K562 (cell line): ENCODE measurements around the gene GINS3. TPM values are rescaled to one million over a fixed set of nuclear protein-coding genes. Genes with fewer than 3 reads are reported as not detected.
"Not testable (repeated sequence)": the region's sequence is repeated elsewhere in the genome, so short reads cannot be mapped to it uniquely, and the experiment has no call there.

Source experiments
- ATAC-seq: fragments of 200-7000 bp; cut with Tn5 transposase; 3 replicates; pipeline ENCODE4 v1.9.1; 2020; ENCODE audit warnings: moderate library complexity
- BruUV-seq: library from RNA; stranded (reverse); fragments of 400-500 nt; replicated peaks from 2 replicates; lab custom pipeline; 2021; lab: Mats Ljungman, UMichigan
- CTCF ChIA-PET: fragments of 300-600 bp; formaldehyde crosslinking; extraction: SDS; loops from one replicate; lab custom pipeline; 2021; ENCODE audit warnings: low intra/inter-chr PET ratio; lab: Yijun Ruan, JAX
- POLR2A ChIA-PET: fragments of 300-600, 350-650 bp; sonication (Branson Sonifier 250); formaldehyde crosslinking; extraction: SDS; loops from one replicate; lab custom pipeline; 2021; ENCODE audit warnings: antibody characterized with exemption, inconsistent platforms; lab: Yijun Ruan, JAX
- DNase-seq, 4 experiments: peaks; one replicate each; pipeline versions ENCODE4 v3.0.0 to v3.0.0-alpha.2; 2011 to 2018; ENCODE audit warnings: low spot score in 3 of 4, mixed read lengths in 3 of 4; ENCODE audit errors: extremely low read depth in 1 of 4
- FAIRE-seq: peaks from 2 replicates; lab custom pipeline; 2011; peaks lifted over from hg19 to GRCh38; lab: Jason Lieb, UNC
- H2AFZ ChIP-seq: 2 replicates; pipeline ENCODE4 v1.6.0; 2011; ENCODE audit warnings: low read depth, low read length, control low read depth, inconsistent platforms
- H3K27ac ChIP-seq: fragments of 200-600 bp; 3 replicates; pipeline ENCODE4 v1.8.0; 2011; ENCODE audit warnings: low read depth, mild to moderate bottlenecking, control low read depth, inconsistent platforms, low read length, moderate library complexity, mixed read lengths; ENCODE audit errors: extremely low read depth
- H3K27me3 ChIP-seq, 2 experiments: fragments of 300-600 bp in 1 of 2; 2 replicates in 1 of 2; 3 replicates in 1 of 2; pipeline versions ENCODE4 v1.6.0 to v1.8.0; 2011; ENCODE audit warnings: inconsistent platforms in 2 of 2, low read length in 2 of 2, mild to moderate bottlenecking in 1 of 2, mixed read lengths in 1 of 2, moderate library complexity in 1 of 2; ENCODE audit not compliant: control insufficient read depth in 2 of 2, insufficient read depth in 2 of 2
- H3K36me3 ChIP-seq: fragments of 300-600 bp; 3 replicates; pipeline ENCODE4 v1.8.0; 2011; ENCODE audit warnings: mild to moderate bottlenecking, low read length, inconsistent platforms; ENCODE audit not compliant: control insufficient read depth, insufficient read depth
- H3K4me1 ChIP-seq, 2 experiments: fragments of 200-600 bp in 1 of 2; replicated peaks in 1 of 2; 2 replicates in 1 of 2; 3 replicates in 1 of 2; pipeline versions ENCODE4 v1.5.1 to v1.8.0; 2011; ENCODE audit warnings: inconsistent platforms in 2 of 2, low read length in 2 of 2, mild to moderate bottlenecking in 1 of 2, mixed read lengths in 1 of 2, moderate library complexity in 1 of 2; ENCODE audit not compliant: control insufficient read depth in 2 of 2, insufficient read depth in 2 of 2
- H3K4me2 ChIP-seq: 2 replicates; pipeline ENCODE4 v1.6.1; 2011; ENCODE audit warnings: low read length, control low read depth, inconsistent platforms, mixed read lengths; ENCODE audit not compliant: insufficient read depth
- H3K4me3 ChIP-seq: fragments of 200-600 bp; sonication (generic), shearing (Covaris generic); 2 replicates; pipeline ENCODE4 v1.5.1; 2016; ENCODE audit warnings: control low read depth, inconsistent platforms
- H3K79me2 ChIP-seq: fragments of 200-600 bp; 3 replicates; pipeline ENCODE4 v1.8.0; 2011; ENCODE audit warnings: low read length, inconsistent platforms; ENCODE audit not compliant: control insufficient read depth, insufficient read depth
- H3K9ac ChIP-seq, 2 experiments: 2 replicates each; pipeline versions ENCODE4 v1.6.0 to v1.6.1; 2011; ENCODE audit warnings: low read depth in 2 of 2, low read length in 2 of 2, control low read depth in 1 of 2, inconsistent platforms in 1 of 2, mild to moderate bottlenecking in 1 of 2, mixed read lengths in 1 of 2; ENCODE audit not compliant: insufficient read depth in 1 of 2
- H3K9me1 ChIP-seq: one replicate; pipeline ENCODE4 v1.6.0; 2011; ENCODE audit warnings: inconsistent platforms, mild to moderate bottlenecking, low read length, moderate library complexity; ENCODE audit not compliant: control insufficient read depth, insufficient read depth
- H3K9me3 ChIP-seq: replicated peaks from 2 replicates; pipeline ENCODE4 v1.5.1; 2011; ENCODE audit warnings: low read depth, low read length, inconsistent platforms; ENCODE audit not compliant: control insufficient read depth, insufficient read depth
- H4K20me1 ChIP-seq: replicated peaks from 2 replicates; pipeline ENCODE4 v1.6.1; 2011; ENCODE audit warnings: low read length, inconsistent platforms, mixed read lengths; ENCODE audit not compliant: control insufficient read depth, insufficient read depth
- CCNT2 ChIP-seq: IDR thresholded peaks from 2 replicates; pipeline ENCODE4 v1.6.1; 2011; ENCODE audit warnings: borderline replicate concordance, low read depth, mild to moderate bottlenecking, moderate library complexity, mixed read lengths, low read length; ENCODE audit not compliant: insufficient read length; ENCODE audit errors: extremely low read depth
- NCOA4 ChIP-seq: fragments of 450-650 bp; IDR thresholded peaks from 2 replicates; pipeline ENCODE4 v1.6.1; 2018; ENCODE audit warnings: mild to moderate bottlenecking; ENCODE audit not compliant: partially characterized antibody
- NR2F6 ChIP-seq: fragments of 450-650 bp; formaldehyde crosslinking; IDR thresholded peaks from 2 replicates; pipeline ENCODE4 v1.4.0; 2020; ENCODE audit warnings: mild to moderate bottlenecking
- RCOR1 ChIP-seq, 2 experiments: IDR thresholded peaks; 2 replicates each; pipeline ENCODE4 v1.6.1; 2012; ENCODE audit warnings: low read depth in 2 of 2, low read length in 2 of 2, borderline replicate concordance in 1 of 2, improper control_type of control experiment in 1 of 2
- TCF3 ChIP-seq: sonication (generic); formaldehyde crosslinking; IDR thresholded peaks from 2 replicates; pipeline ENCODE4 v1.4.0; 2020; ENCODE audit warnings: mild to moderate bottlenecking, missing genetic modification reagents
- TEAD4 ChIP-seq, 2 experiments: sonication (generic) in 1 of 2; formaldehyde crosslinking in 1 of 2; IDR thresholded peaks; 2 replicates each; pipeline versions ENCODE4 v1.6.1 to v1.8.0; 2012 to 2022; ENCODE audit warnings: borderline replicate concordance in 1 of 2, inconsistent platforms in 1 of 2, low read length in 1 of 2, mild to moderate bottlenecking in 1 of 2, missing genetic modification reagents in 1 of 2
- ZKSCAN8 ChIP-seq: fragments of 200-800 bp; sonication (Bioruptor generic); IDR thresholded peaks from 2 replicates; pipeline ENCODE4 v1.6.1; 2016; ENCODE audit warnings: missing genetic modification characterization, missing compliant biosample characterization
- WGBS: fragments of 100-300 bp; shearing (Covaris generic); methylation state at CpG from one replicate; pipeline ENCODE4 v1.1.6; 2016; ENCODE audit warnings: low coverage, mixed read lengths; ENCODE audit not compliant: insufficient coverage; ENCODE audit errors: missing lambda C conversion rate; 5-methylcytosine and 5-hydroxymethylcytosine counted together
- in situ Hi-C: fragments of 300-500 bp; cut with MboI; formaldehyde crosslinking; loops from 4 replicates; pipeline ENCODE4 v1.15.0; 2018; ENCODE audit warnings: inconsistent platforms, mixed read lengths
- intact Hi-C: fragments of 100-400 bp; cut with micrococcal nuclease; formaldehyde crosslinking; loops from 2 replicates; pipeline ENCODE4 v1.14.2; 2022
- polyA plus RNA-seq, 8 experiments: library from polyadenylated mRNA; depleted of rRNA in 4 of 8; stranded (reverse) in 5 of 8; unstranded in 3 of 8; fragments of >200 nt; fragmentation: Nextera tagmentation in 2 of 8; fragmentation: Illumina TruSeq in 1 of 8; extraction: Ambion mirVana in 2 of 8; extraction: Trizol in 1 of 8; gene quantifications; 2 replicates each; pipeline versions ENCODE4 v1.2.1 to v1.2.3, GENCODE V29; 2011 to 2014; ENCODE audit warnings: inconsistent platforms in 1 of 8, missing spikeins in 1 of 8
- total RNA-seq, 7 experiments: library from RNA; depleted of rRNA in 6 of 7; stranded (reverse); fragments of >200 nt in 6 of 7; fragmentation: Illumina TruSeq in 2 of 7; extraction: Trizol in 2 of 7; gene quantifications; 2 replicates each; pipeline versions ENCODE4 v1.2.1 to v1.2.3, GENCODE V29; 2011 to 2021; ENCODE audit warnings: low replicate concordance in 1 of 7
- TF ChIP-seq, protein P1 (sequence below): fragments of 450-650 bp; IDR thresholded peaks from 2 replicates; pipeline ENCODE4 v1.6.1; 2018; ENCODE audit not compliant: partially characterized antibody
- TF ChIP-seq, protein P2 (sequence below): IDR thresholded peaks from 2 replicates; pipeline ENCODE4 v1.6.1; 2016; ENCODE audit warnings: missing genetic modification characterization, missing compliant biosample characterization
- TF ChIP-seq, protein P3 (sequence below): sonication (generic); formaldehyde crosslinking; IDR thresholded peaks from 2 replicates; pipeline ENCODE4 v1.8.0; 2022; ENCODE audit warnings: missing genetic modification reagents, mild to moderate bottlenecking, borderline replicate concordance

GINS3 gene
- total and polyA plus RNA-seq, 9 of the 15 experiments (the other 6 are each of a cell fraction or from before 2014, with no cell fraction given) = 17.8 to 31.9 (median 25.4) TPM

DNA sequence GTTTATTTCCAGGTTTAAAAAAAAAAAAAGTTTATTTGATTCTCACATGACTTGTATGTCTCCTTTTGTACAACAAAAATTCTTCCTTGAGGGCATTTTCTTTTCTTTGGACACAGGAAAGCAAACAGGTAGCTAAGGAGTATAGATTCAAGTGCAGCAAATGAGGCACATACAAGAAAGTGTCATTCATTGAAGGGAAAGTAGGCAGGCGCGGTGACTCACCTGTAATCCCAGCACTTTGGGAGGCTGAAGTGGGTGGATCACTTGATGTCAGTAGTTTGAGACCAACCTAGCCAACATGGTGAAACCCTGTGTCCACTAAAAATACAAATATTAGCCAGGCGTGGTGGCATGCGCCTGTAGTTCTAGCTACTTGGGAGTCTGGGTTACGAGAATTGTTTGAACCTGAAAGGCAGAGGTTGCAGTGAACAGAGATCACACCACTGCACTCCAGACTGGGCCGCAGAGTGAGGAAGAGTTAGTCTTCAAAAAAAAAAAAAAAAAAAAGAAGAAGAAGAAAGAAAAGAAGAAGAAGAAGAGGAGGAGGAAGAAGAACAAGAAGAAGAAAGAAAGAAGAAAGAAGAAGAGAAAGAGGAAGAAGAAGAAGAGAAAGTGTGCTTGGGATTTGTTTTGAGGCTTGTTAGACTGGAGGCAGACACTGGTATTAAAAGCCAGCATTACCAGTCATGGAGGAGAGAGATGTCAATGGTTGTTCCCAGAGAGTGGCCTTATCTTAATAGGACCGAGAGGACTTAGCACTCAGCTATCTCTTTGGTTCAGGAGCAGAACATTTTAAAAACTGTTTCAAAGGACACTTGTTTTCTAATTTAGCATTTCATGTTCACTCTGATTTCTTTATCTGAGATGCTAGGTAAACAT, 19.7 kb downstream of the GINS3 start (continued):
- TF ChIP-seq RCOR1 (IDR thresholded peaks at IDR 0.05; ENCODE audit: borderline replicate concordance in 1 of 2, low read depth in 2 of 2, low read length in 2 of 2) (peak in 1 of 2 experiments; percentile 58; a peak in 1 of 4 replicates), NCOA4 (no peak), CCNT2 (peak; percentile 36), NR2F6 (CRISPR knock-in tag) (no peak), ZKSCAN8 (CRISPR knock-in tag) (no peak), TEAD4 (IDR thresholded peaks at IDR 0.05; ENCODE audit: low read length) (peak; percentile 44), TEAD4 (CRISPR knock-in tag; IDR thresholded peaks at IDR 0.05; ENCODE audit: borderline replicate concordance) (no peak), TCF3 (CRISPR knock-in tag) (peak; percentile 70)
- TF ChIP-seq, protein P1, sequence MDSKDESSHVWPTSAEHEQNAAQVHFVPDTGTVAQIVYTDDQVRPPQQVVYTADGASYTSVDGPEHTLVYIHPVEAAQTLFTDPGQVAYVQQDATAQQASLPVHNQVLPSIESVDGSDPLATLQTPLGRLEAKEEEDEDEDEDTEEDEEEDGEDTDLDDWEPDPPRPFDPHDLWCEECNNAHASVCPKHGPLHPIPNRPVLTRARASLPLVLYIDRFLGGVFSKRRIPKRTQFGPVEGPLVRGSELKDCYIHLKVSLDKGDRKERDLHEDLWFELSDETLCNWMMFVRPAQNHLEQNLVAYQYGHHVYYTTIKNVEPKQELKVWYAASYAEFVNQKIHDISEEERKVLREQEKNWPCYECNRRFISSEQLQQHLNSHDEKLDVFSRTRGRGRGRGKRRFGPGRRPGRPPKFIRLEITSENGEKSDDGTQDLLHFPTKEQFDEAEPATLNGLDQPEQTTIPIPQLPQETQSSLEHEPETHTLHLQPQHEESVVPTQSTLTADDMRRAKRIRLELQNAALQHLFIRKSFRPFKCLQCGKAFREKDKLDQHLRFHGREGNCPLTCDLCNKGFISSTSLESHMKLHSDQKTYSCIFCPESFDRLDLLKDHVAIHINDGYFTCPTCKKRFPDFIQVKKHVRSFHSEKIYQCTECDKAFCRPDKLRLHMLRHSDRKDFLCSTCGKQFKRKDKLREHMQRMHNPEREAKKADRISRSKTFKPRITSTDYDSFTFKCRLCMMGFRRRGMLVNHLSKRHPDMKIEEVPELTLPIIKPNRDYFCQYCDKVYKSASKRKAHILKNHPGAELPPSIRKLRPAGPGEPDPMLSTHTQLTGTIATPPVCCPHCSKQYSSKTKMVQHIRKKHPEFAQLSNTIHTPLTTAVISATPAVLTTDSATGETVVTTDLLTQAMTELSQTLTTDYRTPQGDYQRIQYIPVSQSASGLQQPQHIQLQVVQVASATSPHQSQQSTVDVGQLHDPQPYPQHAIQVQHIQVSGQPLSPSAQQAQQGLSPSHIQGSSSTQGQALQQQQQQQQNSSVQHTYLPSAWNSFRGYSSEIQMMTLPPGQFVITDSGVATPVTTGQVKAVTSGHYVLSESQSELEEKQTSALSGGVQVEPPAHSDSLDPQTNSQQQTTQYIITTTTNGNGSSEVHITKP = peak; percentile 45
- TF ChIP-seq, protein P2, sequence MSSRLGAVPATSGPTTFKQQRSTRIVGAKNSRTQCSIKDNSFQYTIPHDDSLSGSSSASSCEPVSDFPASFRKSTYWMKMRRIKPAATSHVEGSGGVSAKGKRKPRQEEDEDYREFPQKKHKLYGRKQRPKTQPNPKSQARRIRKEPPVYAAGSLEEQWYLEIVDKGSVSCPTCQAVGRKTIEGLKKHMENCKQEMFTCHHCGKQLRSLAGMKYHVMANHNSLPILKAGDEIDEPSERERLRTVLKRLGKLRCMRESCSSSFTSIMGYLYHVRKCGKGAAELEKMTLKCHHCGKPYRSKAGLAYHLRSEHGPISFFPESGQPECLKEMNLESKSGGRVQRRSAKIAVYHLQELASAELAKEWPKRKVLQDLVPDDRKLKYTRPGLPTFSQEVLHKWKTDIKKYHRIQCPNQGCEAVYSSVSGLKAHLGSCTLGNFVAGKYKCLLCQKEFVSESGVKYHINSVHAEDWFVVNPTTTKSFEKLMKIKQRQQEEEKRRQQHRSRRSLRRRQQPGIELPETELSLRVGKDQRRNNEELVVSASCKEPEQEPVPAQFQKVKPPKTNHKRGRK (tag) = peak; percentile 89
- TF ChIP-seq, protein P3, sequence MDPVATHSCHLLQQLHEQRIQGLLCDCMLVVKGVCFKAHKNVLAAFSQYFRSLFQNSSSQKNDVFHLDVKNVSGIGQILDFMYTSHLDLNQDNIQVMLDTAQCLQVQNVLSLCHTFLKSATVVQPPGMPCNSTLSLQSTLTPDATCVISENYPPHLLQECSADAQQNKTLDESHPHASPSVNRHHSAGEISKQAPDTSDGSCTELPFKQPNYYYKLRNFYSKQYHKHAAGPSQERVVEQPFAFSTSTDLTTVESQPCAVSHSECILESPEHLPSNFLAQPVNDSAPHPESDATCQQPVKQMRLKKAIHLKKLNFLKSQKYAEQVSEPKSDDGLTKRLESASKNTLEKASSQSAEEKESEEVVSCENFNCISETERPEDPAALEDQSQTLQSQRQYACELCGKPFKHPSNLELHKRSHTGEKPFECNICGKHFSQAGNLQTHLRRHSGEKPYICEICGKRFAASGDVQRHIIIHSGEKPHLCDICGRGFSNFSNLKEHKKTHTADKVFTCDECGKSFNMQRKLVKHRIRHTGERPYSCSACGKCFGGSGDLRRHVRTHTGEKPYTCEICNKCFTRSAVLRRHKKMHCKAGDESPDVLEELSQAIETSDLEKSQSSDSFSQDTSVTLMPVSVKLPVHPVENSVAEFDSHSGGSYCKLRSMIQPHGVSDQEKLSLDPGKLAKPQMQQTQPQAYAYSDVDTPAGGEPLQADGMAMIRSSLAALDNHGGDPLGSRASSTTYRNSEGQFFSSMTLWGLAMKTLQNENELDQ (CRISPR knock-in tag) = no peak

DNA sequence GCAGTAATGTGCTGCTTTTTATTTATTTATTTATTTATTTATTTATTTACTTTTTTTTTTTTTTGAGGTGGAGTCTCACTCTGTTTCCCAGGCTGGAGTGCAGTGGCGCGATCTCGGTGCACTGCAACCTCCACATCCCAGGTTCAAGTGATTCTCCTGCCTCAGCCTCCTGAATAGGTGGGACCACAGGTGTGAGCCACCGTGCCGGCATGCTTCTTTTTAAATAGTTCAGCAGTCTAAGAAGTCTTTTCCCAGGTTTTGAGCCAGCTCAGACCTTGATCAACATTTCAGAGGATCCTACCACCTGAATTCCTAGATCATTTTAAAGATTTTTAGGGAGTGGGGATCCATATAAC, 20.3 kb downstream of the GINS3 start:
- H3K9me3 ChIP-seq, H3K79me2 ChIP-seq, H3K4me3 ChIP-seq, ATAC-seq, intact Hi-C loops, DNase-seq, H3K4me2 ChIP-seq, H3K9me1 ChIP-seq, H3K27ac ChIP-seq, H4K20me1 ChIP-seq, CTCF ChIA-PET, FAIRE-seq, H2AFZ ChIP-seq, H3K4me1 ChIP-seq, H3K36me3 ChIP-seq, H3K27me3 ChIP-seq, BruUV-seq, H3K9ac ChIP-seq, in situ Hi-C loops: not testable (repeated sequence)
- WGBS = 31% methylated on average over 5 of the region's 5 CpGs
- POLR2A ChIA-PET = interaction anchor here (0.8 kb wide), 1 partner anchor 20 kb away, joined by 3 read pairs; the partner anchor contains the start of gene GINS3
